ENCODE results near the gene DNAJB1. TPM values are rescaled to one million over a fixed set of nuclear protein-coding genes. Genes with fewer than 3 reads are reported as not detected.
"Not testable (repeated sequence)": the region's sequence is repeated elsewhere in the genome, so short reads cannot be mapped to it uniquely, and the experiment has no call there.

DNAJB1 gene
- total and polyA plus RNA-seq, 2 experiments from 2014 or later: 41.8 to 82.8 TPM

- H3K27ac ChIP-seq: no peak overlapping the region
Measured at GRCh38 chr19:14554382-14554812, 36.2 kb upstream of the DNAJB1 start.

GRCh38 chr19:14553939-14554243 is 35.7 kb upstream of the DNAJB1 start:
- Histone ChIP-seq H3K9me3 (ENCODE audit: low read depth) (no peaks in the 10 kb centered on the region), H3K27ac (no peak overlapping the region), H3K4me3 (no peak overlapping the region), H3K36me3 (no peaks in the 10 kb centered on the region), H3K4me1 (ENCODE audit: low read depth) (peaks cover 7% of the 10 kb centered on the region), H3K27me3 (no peaks in the 10 kb centered on the region)
- TF ChIP-seq CTCF (IDR thresholded peaks at IDR 0.05; ENCODE audit: low read depth, low read length): no peak
- DNase-seq (ENCODE audit: low read depth in 1 of 2, low spot score in 1 of 2): no peak

More at GRCh38 chr19:14554382-14554812, 36.2 kb upstream of the DNAJB1 start:
- Histone ChIP-seq H3K4me3 (no peak overlapping the region), H3K27me3 (no peaks in the 10 kb centered on the region), H3K4me1 (ENCODE audit: low read depth) (peaks cover 7% of the 10 kb centered on the region), H3K9me3 (ENCODE audit: low read depth) (no peaks in the 10 kb centered on the region), H3K36me3 (no peaks in the 10 kb centered on the region)
- TF ChIP-seq CTCF (IDR thresholded peaks at IDR 0.05; ENCODE audit: low read depth, low read length): no peak
- no peak for DNase-seq (ENCODE audit: low read depth in 1 of 2, low spot score in 1 of 2)

- no peaks in the 10 kb centered on the region for H3K27me3 ChIP-seq
- H3K27ac ChIP-seq: no peak overlapping the region
- no peak overlapping the region for H3K4me3 ChIP-seq
- no peaks in the 10 kb centered on the region for H3K36me3 ChIP-seq
- H3K9me3 ChIP-seq (ENCODE audit: low read depth): no peaks in the 10 kb centered on the region
- no peak for DNase-seq (ENCODE audit: low read depth in 1 of 2, low spot score in 1 of 2)
- TF ChIP-seq CTCF (IDR thresholded peaks at IDR 0.05; ENCODE audit: low read depth, low read length): no peak
- H3K4me1 ChIP-seq (ENCODE audit: low read depth): peaks cover 7% of the 10 kb centered on the region
Measured at GRCh38 chr19:14553042-14553938, 35.1 kb upstream of the DNAJB1 start.

GRCh38 chr19:14552006-14552360 is 33.8 kb upstream of the DNAJB1 start:
- not testable (repeated sequence) for H3K27ac ChIP-seq; DNase-seq (ENCODE audit: low read depth in 1 of 2, low spot score in 1 of 2); H3K4me1 ChIP-seq (ENCODE audit: low read depth); H3K4me3 ChIP-seq; H3K27me3 ChIP-seq; H3K36me3 ChIP-seq; H3K9me3 ChIP-seq (ENCODE audit: low read depth)

GRCh38 chr19:14551134-14552005 is 33.2 kb upstream of the DNAJB1 start:
- peak overlapping the region; percentile 51 for H3K27ac ChIP-seq
- not testable (repeated sequence) for H3K9me3 ChIP-seq (ENCODE audit: low read depth); H3K27me3 ChIP-seq; H3K4me1 ChIP-seq (ENCODE audit: low read depth); H3K36me3 ChIP-seq; H3K4me3 ChIP-seq
- peak; percentile 59 to 82 for DNase-seq (ENCODE audit: low read depth in 1 of 2, low spot score in 1 of 2)
- peak; percentile 31 for TF ChIP-seq CTCF (IDR thresholded peaks at IDR 0.05; ENCODE audit: low read depth, low read length)
